HepG2 (cell line): Measurements from ENCODE around the gene GSPT1. TPM values are rescaled to one million over a fixed set of nuclear protein-coding genes. Genes with fewer than 3 reads are reported as not detected.

ENCODE experiments used
- FOXK1 ChIP-seq: sonication (generic); formaldehyde crosslinking; IDR thresholded peaks from 2 replicates; pipeline ENCODE4 v1.4.0; 2020; ENCODE audit warnings: low read depth, missing genetic modification reagents, borderline replicate concordance
- HDAC1 ChIP-seq: sonication (generic); formaldehyde crosslinking; IDR thresholded peaks from 2 replicates; pipeline ENCODE4 v1.5.1; 2020; ENCODE audit warnings: mild to moderate bottlenecking, missing genetic modification reagents
- HIVEP1 ChIP-seq: sonication (generic); formaldehyde crosslinking; IDR thresholded peaks from 2 replicates; pipeline ENCODE4 v1.4.0; 2020; ENCODE audit warnings: mild to moderate bottlenecking, missing genetic modification reagents
- JUN ChIP-seq: sonication (generic); formaldehyde crosslinking; IDR thresholded peaks from 2 replicates; pipeline ENCODE4 v1.4.0; 2020; ENCODE audit warnings: mild to moderate bottlenecking, missing genetic modification reagents
- JUND ChIP-seq: sonication (generic); formaldehyde crosslinking; IDR thresholded peaks from 2 replicates; pipeline ENCODE4 v1.8.0; 2022; ENCODE audit warnings: mild to moderate bottlenecking, missing genetic modification reagents
- NR1H2 ChIP-seq: sonication (generic); formaldehyde crosslinking; IDR thresholded peaks from 2 replicates; pipeline ENCODE4 v1.8.1; 2022; ENCODE audit warnings: low read depth, missing genetic modification reagents, borderline replicate concordance
- RXRA ChIP-seq: sonication (generic); formaldehyde crosslinking; IDR thresholded peaks from 2 replicates; pipeline ENCODE4 v1.5.1; 2020; ENCODE audit warnings: missing genetic modification reagents
- SP1 ChIP-seq, 2 experiments: fragments of 450-650 bp in 1 of 2; sonication (generic) in 1 of 2; formaldehyde crosslinking in 1 of 2; IDR thresholded peaks; 2 replicates each; pipeline versions ENCODE4 v1.4.0 to v1.6.1; 2016 to 2020; ENCODE audit warnings: missing genetic modification reagents in 1 of 2
- STAT5B ChIP-seq: sonication (generic); formaldehyde crosslinking; IDR thresholded peaks from 2 replicates; pipeline ENCODE4 v1.4.0; 2020; ENCODE audit warnings: missing genetic modification reagents
- TBL1XR1 ChIP-seq: fragments of 150-350 bp; IDR thresholded peaks from 2 replicates; pipeline ENCODE4 v1.6.1; 2014; ENCODE audit warnings: borderline replicate concordance, low read length; ENCODE audit not compliant: partially characterized antibody
- THYN1 ChIP-seq: sonication (generic); formaldehyde crosslinking; IDR thresholded peaks from 2 replicates; pipeline ENCODE4 v1.8.1; 2023; ENCODE audit warnings: low read depth, mild to moderate bottlenecking, moderate library complexity, missing genetic modification reagents, borderline replicate concordance
- ZBTB3 ChIP-seq: sonication (generic); formaldehyde crosslinking; IDR thresholded peaks from 2 replicates; pipeline ENCODE4 v1.4.0; 2020; ENCODE audit warnings: low read depth, mild to moderate bottlenecking, moderate library complexity, missing genetic modification reagents, borderline replicate concordance
- ZFYVE20 ChIP-seq: sonication (generic); formaldehyde crosslinking; IDR thresholded peaks from 2 replicates; pipeline ENCODE4 v1.8.0; 2023; ENCODE audit warnings: low read depth, mild to moderate bottlenecking, moderate library complexity, missing genetic modification reagents, borderline replicate concordance
- ZNF143 ChIP-seq: sonication (generic); formaldehyde crosslinking; IDR thresholded peaks from 2 replicates; pipeline ENCODE4 v1.4.0; 2020; ENCODE audit warnings: missing genetic modification reagents
- ZNF33B ChIP-seq: sonication (generic); formaldehyde crosslinking; IDR thresholded peaks from 2 replicates; pipeline ENCODE4 v1.5.1; 2020; ENCODE audit warnings: mild to moderate bottlenecking, missing genetic modification reagents
- ZNF607 ChIP-seq: sonication (generic); formaldehyde crosslinking; IDR thresholded peaks from 2 replicates; pipeline ENCODE4 v1.5.1; 2020; ENCODE audit warnings: missing genetic modification reagents, mild to moderate bottlenecking, borderline replicate concordance
- ZNF615 ChIP-seq: sonication (generic); formaldehyde crosslinking; IDR thresholded peaks from 2 replicates; pipeline ENCODE4 v1.5.0; 2020; ENCODE audit warnings: mild to moderate bottlenecking, missing genetic modification reagents, borderline replicate concordance
- ZNF7 ChIP-seq: IDR thresholded peaks from 2 replicates; pipeline ENCODE4 v1.6.1; 2016; ENCODE audit warnings: missing biosample characterization, missing genetic modification reagents
- ZNF772 ChIP-seq: sonication (generic); formaldehyde crosslinking; IDR thresholded peaks from 2 replicates; pipeline ENCODE4 v1.5.0; 2020; ENCODE audit warnings: mild to moderate bottlenecking, missing genetic modification reagents
- ZUFSP ChIP-seq: sonication (generic); formaldehyde crosslinking; IDR thresholded peaks from 2 replicates; pipeline ENCODE4 v1.9.0; 2021; ENCODE audit warnings: missing genetic modification reagents, mild to moderate bottlenecking, borderline replicate concordance
- polyA plus RNA-seq, 8 experiments: library from polyadenylated mRNA; depleted of rRNA in 3 of 8; stranded (reverse) in 7 of 8; unstranded in 1 of 8; fragments of >200 nt; fragmentation: Illumina TruSeq in 4 of 8; extraction: Trizol in 4 of 8; gene quantifications; 2 replicates each; pipeline versions ENCODE4 v1.2.1 to v1.2.3, GENCODE V29; 2011 to 2016; ENCODE audit warnings: low read depth in 4 of 8, missing spikeins in 1 of 8, mixed read lengths in 1 of 8; ENCODE audit not compliant: insufficient read depth in 1 of 8
- total RNA-seq, 5 experiments: library from RNA; depleted of rRNA; stranded (reverse); fragments of >200 nt; fragmentation: Illumina TruSeq; extraction: Trizol; gene quantifications; 2 replicates each; pipeline ENCODE4 v1.2.3, GENCODE V29; 2016; ENCODE audit warnings: low read depth in 1 of 5
- TF ChIP-seq, protein P1 (sequence below): sonication (generic); formaldehyde crosslinking; IDR thresholded peaks from 2 replicates; pipeline ENCODE4 v1.4.0; 2020; ENCODE audit warnings: missing genetic modification reagents, borderline replicate concordance

The GSPT1 gene
- total and polyA plus RNA-seq, 2 of the 13 experiments (the other 11 are each of a cell fraction or from before 2014, with no cell fraction given) = 120 to 316 TPM

GRCh38 chr16:11915114-11915643 is 577 bp downstream of the GSPT1 start (continued):
- TF ChIP-seq ZBTB3 (CRISPR knock-in tag) (no peak), ZNF607 (no peak), ZNF143 (no peak), ZNF7 (CRISPR knock-in tag) (no peak), ZUFSP (no peak), STAT5B (CRISPR knock-in tag) (no peak), HDAC1 (CRISPR knock-in tag) (no peak), ZNF615 (no peak), ZNF33B (no peak), SP1 (IDR thresholded peaks at IDR 0.05) (no peak), SP1 (CRISPR knock-in tag; IDR thresholded peaks at IDR 0.05) (no peak), TBL1XR1 (no peak), NR1H2 (CRISPR knock-in tag) (0 out of 2 replicates have a peak, but pooled peaks have one; percentile 14), ZFYVE20 (CRISPR knock-in tag) (no peak; the same call in 1 of the 2 replicates), FOXK1 (CRISPR knock-in tag) (no peak), JUND (no peak), THYN1 (CRISPR knock-in tag) (no peak), RXRA (CRISPR knock-in tag) (no peak), HIVEP1 (CRISPR knock-in tag) (no peak), ZNF772 (no peak), JUN (no peak)
- TF ChIP-seq, protein P1, sequence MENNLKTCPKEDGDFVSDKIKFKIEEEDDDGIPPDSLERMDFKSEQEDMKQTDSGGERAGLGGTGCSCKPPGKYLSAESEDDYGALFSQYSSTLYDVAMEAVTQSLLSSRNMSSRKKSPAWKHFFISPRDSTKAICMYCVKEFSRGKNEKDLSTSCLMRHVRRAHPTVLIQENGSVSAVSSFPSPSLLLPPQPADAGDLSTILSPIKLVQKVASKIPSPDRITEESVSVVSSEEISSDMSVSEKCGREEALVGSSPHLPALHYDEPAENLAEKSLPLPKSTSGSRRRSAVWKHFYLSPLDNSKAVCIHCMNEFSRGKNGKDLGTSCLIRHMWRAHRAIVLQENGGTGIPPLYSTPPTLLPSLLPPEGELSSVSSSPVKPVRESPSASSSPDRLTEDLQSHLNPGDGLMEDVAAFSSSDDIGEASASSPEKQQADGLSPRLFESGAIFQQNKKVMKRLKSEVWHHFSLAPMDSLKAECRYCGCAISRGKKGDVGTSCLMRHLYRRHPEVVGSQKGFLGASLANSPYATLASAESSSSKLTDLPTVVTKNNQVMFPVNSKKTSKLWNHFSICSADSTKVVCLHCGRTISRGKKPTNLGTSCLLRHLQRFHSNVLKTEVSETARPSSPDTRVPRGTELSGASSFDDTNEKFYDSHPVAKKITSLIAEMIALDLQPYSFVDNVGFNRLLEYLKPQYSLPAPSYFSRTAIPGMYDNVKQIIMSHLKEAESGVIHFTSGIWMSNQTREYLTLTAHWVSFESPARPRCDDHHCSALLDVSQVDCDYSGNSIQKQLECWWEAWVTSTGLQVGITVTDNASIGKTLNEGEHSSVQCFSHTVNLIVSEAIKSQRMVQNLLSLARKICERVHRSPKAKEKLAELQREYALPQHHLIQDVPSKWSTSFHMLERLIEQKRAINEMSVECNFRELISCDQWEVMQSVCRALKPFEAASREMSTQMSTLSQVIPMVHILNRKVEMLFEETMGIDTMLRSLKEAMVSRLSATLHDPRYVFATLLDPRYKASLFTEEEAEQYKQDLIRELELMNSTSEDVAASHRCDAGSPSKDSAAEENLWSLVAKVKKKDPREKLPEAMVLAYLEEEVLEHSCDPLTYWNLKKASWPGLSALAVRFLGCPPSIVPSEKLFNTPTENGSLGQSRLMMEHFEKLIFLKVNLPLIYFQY = no peak
